PC-3 (cell line): Measurements from ENCODE around the gene CDK5RAP3. TPM values are rescaled to one million over a fixed set of nuclear protein-coding genes. Genes with fewer than 3 reads are reported as not detected.

Experiments
- ATAC-seq: fragments of 200-7000 bp; cut with Tn5 transposase; 2 replicates; pipeline ENCODE4 v1.9.1; 2020; ENCODE audit warnings: mild to moderate bottlenecking, moderate library complexity
- BruUV-seq: library from RNA; stranded (reverse); fragments of 400-500 nt; replicated peaks from 2 replicates; lab custom pipeline; 2021; lab: Mats Ljungman, UMichigan
- CTCF ChIA-PET: fragments of 300-600 bp; sonication (Branson Sonifier 250); formaldehyde crosslinking; loops from one replicate; lab custom pipeline; 2022; ENCODE audit warnings: antibody characterized with exemption; lab: Charles Lee
- POLR2A ChIA-PET: fragments of 300-600 bp; sonication (Branson Sonifier 250); formaldehyde crosslinking; loops from one replicate; lab custom pipeline; 2022; ENCODE audit warnings: antibody characterized with exemption; ENCODE audit not compliant: unreplicated experiment; lab: Charles Lee
- DNase-seq: peaks from one replicate; pipeline ENCODE4 v3.0.0-alpha.2; 2015
- H2AFZ ChIP-seq: fragments of 300-600 bp; sonication (generic); 2 replicates; pipeline ENCODE4 v1.6.0; 2016; ENCODE audit warnings: antibody characterized with exemption, low read length
- H3F3A ChIP-seq: fragments of 300-600 bp; sonication (generic); one replicate; pipeline ENCODE4 v1.6.0; 2017; ENCODE audit warnings: antibody characterized with exemption, low read length, control low read depth, mild to moderate bottlenecking; ENCODE audit not compliant: unreplicated experiment
- H3K27ac ChIP-seq: fragments of 300-600 bp; sonication (generic); 2 replicates; pipeline ENCODE4 v1.5.1; 2016; ENCODE audit warnings: mild to moderate bottlenecking, low read length
- H3K27me3 ChIP-seq: fragments of 300-600 bp; sonication (generic); 2 replicates; pipeline ENCODE4 v1.6.1; 2016; ENCODE audit warnings: low read length, mixed read lengths
- H3K36me3 ChIP-seq: fragments of 300-600 bp; sonication (generic); 2 replicates; pipeline ENCODE4 v1.6.1; 2016; ENCODE audit warnings: low read depth, mixed run types, low read length, mixed read lengths
- H3K4me1 ChIP-seq: fragments of 300-600 bp; sonication (generic); 2 replicates; pipeline ENCODE4 v1.5.1; 2016; ENCODE audit warnings: low read length; ENCODE audit not compliant: insufficient read depth
- H3K4me2 ChIP-seq: fragments of 300-600 bp; sonication (generic); 2 replicates; pipeline ENCODE4 v1.6.0; 2016; ENCODE audit warnings: low read length
- H3K4me3 ChIP-seq: fragments of 300-600 bp; sonication (generic); 2 replicates; pipeline ENCODE4 v1.5.1; 2016; ENCODE audit warnings: mild to moderate bottlenecking, low read length, mixed read lengths
- H3K79me2 ChIP-seq: fragments of 300-600 bp; sonication (generic); 2 replicates; pipeline ENCODE4 v1.6.1; 2017; ENCODE audit warnings: low read length, mixed read lengths
- H3K9ac ChIP-seq: fragments of 300-600 bp; sonication (generic); 2 replicates; pipeline ENCODE4 v1.6.0; 2016; ENCODE audit warnings: mild to moderate bottlenecking, low read length
- H3K9me2 ChIP-seq: fragments of 300-600 bp; sonication (generic); replicated peaks from 2 replicates; pipeline ENCODE4 v1.6.1; 2016; ENCODE audit warnings: mixed run types, low read length, mixed read lengths
- H3K9me3 ChIP-seq: fragments of 300-600 bp; sonication (generic); 2 replicates; pipeline ENCODE4 v1.6.1; 2016; ENCODE audit warnings: low read length, mixed read lengths
- H4K20me1 ChIP-seq: fragments of 300-600 bp; sonication (generic); 2 replicates; pipeline ENCODE4 v1.6.1; 2016; ENCODE audit warnings: low read length, mixed read lengths
- EZH2 ChIP-seq: fragments of 300-600 bp; sonication (generic); IDR thresholded peaks from one replicate; pipeline ENCODE4 v1.6.1; 2017; ENCODE audit warnings: antibody characterized with exemption, mild to moderate bottlenecking, low read length; ENCODE audit not compliant: unreplicated experiment
- EZH2phosphoT487 ChIP-seq: fragments of 300-600 bp; sonication (generic); IDR thresholded peaks from 2 replicates; pipeline ENCODE4 v1.6.1; 2018; ENCODE audit warnings: mild to moderate bottlenecking, antibody characterized with exemption, low read length, borderline replicate concordance
- intact Hi-C: fragments of 100-400 bp; cut with micrococcal nuclease; formaldehyde crosslinking; loops from 2 replicates; pipeline ENCODE4 v1.9.0; 2023
- total RNA-seq: library from RNA; depleted of rRNA; stranded (reverse); fragments of >200 nt; gene quantifications from 2 replicates; pipeline ENCODE4 v1.2.3, GENCODE V29; 2014
- TF ChIP-seq, protein P1 (sequence below): fragments of 300-600 bp; sonication (generic); conservative IDR thresholded peaks from 2 replicates; pipeline ENCODE4 v1.5.1; 2017; ENCODE audit warnings: antibody characterized with exemption, low read depth, mild to moderate bottlenecking, low read length

The CDK5RAP3 gene
- total RNA-seq, 1 experiment from 2014 or later: 193 TPM

- Histone ChIP-seq H3F3A (no peaks in the 10 kb centered on the region), H3K79me2 (peaks cover 26% of the 10 kb centered on the region), H3K36me3 (peaks cover 11% of the 10 kb centered on the region), H3K4me1 (peaks cover 29% of the 10 kb centered on the region), H3K27me3 (no peaks in the 10 kb centered on the region), H3K9me2 (no peaks in the 10 kb centered on the region), H3K9ac (peak overlapping the region; percentile 86), H3K4me2 (peak overlapping the region; percentile 91), H3K9me3 (no peaks in the 10 kb centered on the region), H3K4me3 (peak overlapping the region; percentile 77), H2AFZ (no peak overlapping the region), H4K20me1 (no peaks in the 10 kb centered on the region), H3K27ac (no peak overlapping the region)
- ChIA-PET POLR2A (no interaction called here), CTCF (interaction anchor here (0.5 to 3.4 kb wide), 3 partner anchors 28 to 1031 kb away, joined by 4 to 19 read pairs (median 4); partner anchors contain the start of gene CDK5RAP3)
- DNase-seq (no peak), ATAC-seq (no peak)
- intact Hi-C loops: no loop called here
- BruUV-seq: no TSS peak
- TF ChIP-seq EZH2 (no peak), EZH2phosphoT487 (no peak)
- TF ChIP-seq, protein P1, sequence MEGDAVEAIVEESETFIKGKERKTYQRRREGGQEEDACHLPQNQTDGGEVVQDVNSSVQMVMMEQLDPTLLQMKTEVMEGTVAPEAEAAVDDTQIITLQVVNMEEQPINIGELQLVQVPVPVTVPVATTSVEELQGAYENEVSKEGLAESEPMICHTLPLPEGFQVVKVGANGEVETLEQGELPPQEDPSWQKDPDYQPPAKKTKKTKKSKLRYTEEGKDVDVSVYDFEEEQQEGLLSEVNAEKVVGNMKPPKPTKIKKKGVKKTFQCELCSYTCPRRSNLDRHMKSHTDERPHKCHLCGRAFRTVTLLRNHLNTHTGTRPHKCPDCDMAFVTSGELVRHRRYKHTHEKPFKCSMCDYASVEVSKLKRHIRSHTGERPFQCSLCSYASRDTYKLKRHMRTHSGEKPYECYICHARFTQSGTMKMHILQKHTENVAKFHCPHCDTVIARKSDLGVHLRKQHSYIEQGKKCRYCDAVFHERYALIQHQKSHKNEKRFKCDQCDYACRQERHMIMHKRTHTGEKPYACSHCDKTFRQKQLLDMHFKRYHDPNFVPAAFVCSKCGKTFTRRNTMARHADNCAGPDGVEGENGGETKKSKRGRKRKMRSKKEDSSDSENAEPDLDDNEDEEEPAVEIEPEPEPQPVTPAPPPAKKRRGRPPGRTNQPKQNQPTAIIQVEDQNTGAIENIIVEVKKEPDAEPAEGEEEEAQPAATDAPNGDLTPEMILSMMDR: no peak
Observed at GRCh38 chr17:47942568-47942967, 28.3 kb upstream of the CDK5RAP3 start.

DNA sequence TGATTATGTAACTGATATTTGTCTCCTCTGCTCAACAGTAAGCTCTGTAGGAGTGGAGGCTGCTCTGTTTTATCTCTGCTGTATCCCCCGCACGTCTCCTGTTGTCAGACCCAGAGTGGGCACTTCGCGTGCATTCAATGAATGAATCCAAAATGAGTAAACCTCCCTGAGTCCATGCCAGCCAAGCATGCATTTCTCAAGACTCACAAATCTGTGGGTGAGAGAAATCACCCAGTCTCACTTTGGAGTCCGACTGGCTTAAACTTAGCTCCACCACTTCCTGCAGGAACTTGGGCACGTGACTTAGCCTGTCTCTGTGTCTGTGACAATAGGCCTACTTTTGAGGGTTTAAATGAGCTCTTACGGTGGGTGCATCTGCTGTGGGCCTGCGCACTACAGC, 25.8 kb upstream of the CDK5RAP3 start:
- Histone ChIP-seq H3K9me3 (no peaks in the 10 kb centered on the region), H2AFZ (no peak overlapping the region), H3K9ac (no peak overlapping the region), H3K79me2 (peaks cover 29% of the 10 kb centered on the region), H3F3A (peaks cover 7% of the 10 kb centered on the region), H3K27ac (no peak overlapping the region), H3K9me2 (no peaks in the 10 kb centered on the region), H3K4me3 (no peak overlapping the region), H3K4me1 (peaks cover 47% of the 10 kb centered on the region), H3K4me2 (no peak overlapping the region), H3K27me3 (no peaks in the 10 kb centered on the region), H4K20me1 (no peaks in the 10 kb centered on the region), H3K36me3 (peaks cover 14% of the 10 kb centered on the region)
- no TSS peak for BruUV-seq
- no peak for ATAC-seq
- TF ChIP-seq EZH2phosphoT487: no peak
- TF ChIP-seq EZH2: no peak
- TF ChIP-seq, protein P1: no peak
- intact Hi-C loops: no loop called here
- no peak for DNase-seq
- ChIA-PET POLR2A (no interaction called here), CTCF (no interaction called here)
